PC-9 (cell line): ENCODE data around the gene CD2BP2. TPM values are rescaled to one million over a fixed set of nuclear protein-coding genes. Genes with fewer than 3 reads are reported as not detected.

Source experiments
- BruUV-seq: library from RNA; stranded (reverse); fragments of 400-500 nt; replicated peaks from 2 replicates; lab custom pipeline; 2021; lab: Mats Ljungman, UMichigan
- CTCF ChIA-PET: fragments of 300-600 bp; sonication (Branson Sonifier 250); formaldehyde crosslinking; loops from one replicate; lab custom pipeline; 2022; ENCODE audit warnings: antibody characterized with exemption; lab: Charles Lee
- POLR2A ChIA-PET: fragments of 300-600 bp; sonication (Branson Sonifier 250); formaldehyde crosslinking; loops from one replicate; lab custom pipeline; 2022; ENCODE audit warnings: antibody characterized with exemption; ENCODE audit not compliant: unreplicated experiment; lab: Charles Lee
- DNase-seq, 2 experiments: peaks; one replicate each; pipeline versions ENCODE4 v3.0.0 to v3.0.0-alpha.2; 2015 to 2022; ENCODE audit warnings: mixed read lengths in 1 of 2
- H2AFZ ChIP-seq: fragments of 200-600 bp; sonication (generic); 2 replicates; pipeline ENCODE4 v1.8.1; 2017; ENCODE audit warnings: antibody characterized with exemption
- H3F3A ChIP-seq: fragments of 200-600 bp; sonication (generic); 2 replicates; pipeline ENCODE4 v1.8.1; 2017; ENCODE audit warnings: antibody characterized with exemption, mild to moderate bottlenecking, low read depth; ENCODE audit not compliant: insufficient read depth
- H3K27ac ChIP-seq: fragments of 200-600 bp; sonication (generic); 2 replicates; pipeline ENCODE4 v1.6.1; 2016; ENCODE audit warnings: mixed run types
- H3K27me3 ChIP-seq: fragments of 200-600 bp; sonication (generic); 2 replicates; pipeline ENCODE4 v1.6.1; 2016; ENCODE audit warnings: low read depth, mixed run types; ENCODE audit not compliant: insufficient read depth
- H3K36me3 ChIP-seq: fragments of 200-600 bp; sonication (generic); 2 replicates; pipeline ENCODE4 v1.6.1; 2016; ENCODE audit warnings: low read depth, mixed run types
- H3K4me1 ChIP-seq: fragments of 200-600 bp; sonication (generic); replicated peaks from 2 replicates; pipeline ENCODE4 v1.6.1; 2016; ENCODE audit warnings: mixed run types; ENCODE audit not compliant: insufficient read depth
- H3K4me2 ChIP-seq: fragments of 200-600 bp; sonication (generic); 2 replicates; pipeline ENCODE4 v1.6.1; 2017; ENCODE audit warnings: mixed run types
- H3K4me3 ChIP-seq: fragments of 200-600 bp; sonication (generic); 2 replicates; pipeline ENCODE4 v1.6.1; 2016; ENCODE audit warnings: mixed run types
- H3K79me2 ChIP-seq: fragments of 200-600 bp; sonication (generic); 2 replicates; pipeline ENCODE4 v1.6.1; 2017; ENCODE audit warnings: low read depth, mixed run types
- H3K9me2 ChIP-seq: fragments of 200-600 bp; sonication (generic); 2 replicates; pipeline ENCODE4 v1.8.1; 2017; ENCODE audit warnings: mild to moderate bottlenecking; ENCODE audit not compliant: insufficient read depth
- H3K9me3 ChIP-seq: fragments of 200-600 bp; sonication (generic); 2 replicates; pipeline ENCODE4 v1.8.1; 2016; ENCODE audit warnings: low read depth; ENCODE audit not compliant: insufficient read depth
- H4K20me1 ChIP-seq: fragments of 200-600 bp; sonication (generic); 2 replicates; pipeline ENCODE4 v1.8.1; 2017; ENCODE audit not compliant: insufficient read depth
- CTCF ChIP-seq: fragments of 200-600 bp; sonication (generic); conservative IDR thresholded peaks from 2 replicates; pipeline ENCODE4 v1.6.1; 2017; ENCODE audit warnings: mixed run types, antibody characterized with exemption, mild to moderate bottlenecking, moderate library complexity
- EZH2 ChIP-seq: fragments of 200-600 bp; sonication (generic); IDR thresholded peaks from 2 replicates; pipeline ENCODE4 v1.8.0; 2017; ENCODE audit warnings: antibody characterized with exemption, low read depth
- intact Hi-C: fragments of 100-400 bp; cut with micrococcal nuclease; formaldehyde crosslinking; loops from one replicate; pipeline ENCODE4 v1.10.0; 2022; ENCODE audit not compliant: unreplicated experiment
- total RNA-seq: library from RNA; stranded (reverse); gene quantifications from 2 replicates; pipeline ENCODE4 v1.2.3, GENCODE V29; 2021

CD2BP2 gene
- total RNA-seq, 1 experiment from 2014 or later = 84.6 TPM

- POLR2A ChIA-PET = no interaction called here
- no peak for DNase-seq
- no TSS peak for BruUV-seq
- no peak overlapping the region for H3K27ac ChIP-seq
- H3K9me2 ChIP-seq = no peaks in the 10 kb centered on the region
- no peak overlapping the region for H2AFZ ChIP-seq
- peaks cover 17% of the 10 kb centered on the region for H3K4me1 ChIP-seq
- no peaks in the 10 kb centered on the region for H3K27me3 ChIP-seq
- CTCF ChIA-PET = no interaction called here
- intact Hi-C loops = no loop called here
- no peak overlapping the region for H3K4me2 ChIP-seq
- peaks cover 25% of the 10 kb centered on the region for H3K36me3 ChIP-seq
- no peaks in the 10 kb centered on the region for H3K9me3 ChIP-seq
- no peak for TF ChIP-seq EZH2
- H3F3A ChIP-seq = peaks cover 28% of the 10 kb centered on the region
- no peak overlapping the region for H3K4me3 ChIP-seq
- H4K20me1 ChIP-seq = peaks cover 49% of the 10 kb centered on the region
- H3K79me2 ChIP-seq = peaks cover 86% of the 10 kb centered on the region
Observed at GRCh38 chr16:30365200-30365599, 10.1 kb upstream of the CD2BP2 start.

- H3K27ac ChIP-seq = no peak overlapping the region
- no peaks in the 10 kb centered on the region for H3K9me3 ChIP-seq
- no peak for DNase-seq
- ChIA-PET CTCF (interaction anchor here (1.3 kb wide), 1 partner anchor 10 kb away, joined by 4 read pairs; no protein-coding TSS in a partner anchor), POLR2A (interaction anchor here (0.7 kb wide), 1 partner anchor 295 kb away, joined by 6 read pairs; the partner anchor contains the start of gene ALDOA)
- H3K79me2 ChIP-seq = peaks cover 49% of the 10 kb centered on the region
- H2AFZ ChIP-seq = no peak overlapping the region
- no TSS peak for BruUV-seq
- peaks cover 10% of the 10 kb centered on the region for H3K4me1 ChIP-seq
- intact Hi-C loops = no loop called here
- peaks cover 33% of the 10 kb centered on the region; the same call in 1 of the 2 replicates for H3F3A ChIP-seq
- H3K4me2 ChIP-seq = no peak overlapping the region
- no peak overlapping the region for H3K4me3 ChIP-seq
- H3K27me3 ChIP-seq = no peaks in the 10 kb centered on the region
- H4K20me1 ChIP-seq = peaks cover 18% of the 10 kb centered on the region; the same call in 1 of the 2 replicates
- TF ChIP-seq EZH2 = no peak
- peaks cover 30% of the 10 kb centered on the region for H3K36me3 ChIP-seq
- H3K9me2 ChIP-seq = no peaks in the 10 kb centered on the region
Observed at GRCh38 chr16:30361180-30361579, 6.1 kb upstream of the CD2BP2 start.

- Histone ChIP-seq H3K9me3 (no peaks in the 10 kb centered on the region), H4K20me1 (0 out of 2 replicates have a peak, but pooled peaks cover 12% of the 10 kb centered on the region), H3K9me2 (no peaks in the 10 kb centered on the region), H3K4me3 (no peak overlapping the region), H3K27me3 (no peaks in the 10 kb centered on the region), H2AFZ (no peak overlapping the region), H3K36me3 (peaks cover 24% of the 10 kb centered on the region), H3F3A (peaks cover 41% of the 10 kb centered on the region; the same call in 1 of the 2 replicates), H3K4me1 (peaks cover 13% of the 10 kb centered on the region), H3K27ac (no peak overlapping the region), H3K4me2 (no peak overlapping the region), H3K79me2 (peaks cover 38% of the 10 kb centered on the region)
- ChIA-PET CTCF (interaction anchor here (1.3 kb wide), 1 partner anchor 11 kb away, joined by 4 read pairs; no protein-coding TSS in a partner anchor), POLR2A (interaction anchor here (0.6 kb wide), 2 partner anchors 11 to 58 kb away, joined by 3 to 5 read pairs; no protein-coding TSS in a partner anchor)
- TF ChIP-seq EZH2 = no peak
- no peak for TF ChIP-seq CTCF
- no peak for DNase-seq
- no TSS peak for BruUV-seq
- intact Hi-C loops = loop anchor here (5.0 kb wide), 1 partner anchor 268 kb away; the partner anchor contains the start of gene TBX6
Observed at GRCh38 chr16:30359871-30360170, 4.7 kb upstream of the CD2BP2 start.

GRCh38 chr16:30358990-30359870 is 4.1 kb upstream of the CD2BP2 start:
- intact Hi-C loops = loop anchor here (5.0 kb wide), 1 partner anchor 267 kb away; the partner anchor contains the start of gene TBX6
- TF ChIP-seq EZH2 = no peak
- no peak for TF ChIP-seq CTCF
- peaks cover 38% of the 10 kb centered on the region for H3K79me2 ChIP-seq
- H3K4me1 ChIP-seq = peaks cover 13% of the 10 kb centered on the region
- no peak for DNase-seq
- POLR2A ChIA-PET = interaction anchor here (0.6 kb wide), 2 partner anchors 11 to 59 kb away, joined by 3 to 5 read pairs; no protein-coding TSS in a partner anchor
- peaks cover 7% of the 10 kb centered on the region; the same call in 1 of the 2 replicates for H4K20me1 ChIP-seq
- H3K36me3 ChIP-seq = peaks cover 24% of the 10 kb centered on the region
- no peak overlapping the region for H3K27ac ChIP-seq
- BruUV-seq = no TSS peak
- H2AFZ ChIP-seq = no peak overlapping the region
- no peak overlapping the region for H3K4me3 ChIP-seq
- no peaks in the 10 kb centered on the region for H3K27me3 ChIP-seq
- CTCF ChIA-PET = no interaction called here
- H3F3A ChIP-seq = peaks cover 45% of the 10 kb centered on the region
- no peaks in the 10 kb centered on the region for H3K9me2 ChIP-seq
- H3K4me2 ChIP-seq = no peak overlapping the region
- H3K9me3 ChIP-seq = no peaks in the 10 kb centered on the region
